ENCODE measurements around the gene RAI14.

DNA sequence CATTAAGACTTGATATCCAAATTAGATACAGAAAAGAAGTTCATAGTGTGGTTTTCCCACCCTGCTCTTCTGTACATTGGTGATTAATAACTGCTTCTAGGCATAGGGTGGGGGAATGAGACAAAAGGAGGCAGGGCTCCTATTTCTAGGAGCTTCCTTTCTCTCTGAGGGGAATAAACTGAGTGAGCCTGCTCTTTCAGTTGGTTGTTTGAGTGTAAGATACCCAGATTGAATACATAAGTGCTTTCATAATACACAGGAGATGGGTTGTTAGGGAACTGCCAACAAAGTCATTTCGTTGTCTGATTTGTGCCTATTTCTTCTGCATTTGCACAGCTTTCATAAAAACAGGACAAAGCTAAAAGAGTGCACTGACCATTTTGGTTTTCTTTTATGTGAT lies 133.9 kb downstream of the RAI14 start:
- TF ChIP-seq, protein P1, sequence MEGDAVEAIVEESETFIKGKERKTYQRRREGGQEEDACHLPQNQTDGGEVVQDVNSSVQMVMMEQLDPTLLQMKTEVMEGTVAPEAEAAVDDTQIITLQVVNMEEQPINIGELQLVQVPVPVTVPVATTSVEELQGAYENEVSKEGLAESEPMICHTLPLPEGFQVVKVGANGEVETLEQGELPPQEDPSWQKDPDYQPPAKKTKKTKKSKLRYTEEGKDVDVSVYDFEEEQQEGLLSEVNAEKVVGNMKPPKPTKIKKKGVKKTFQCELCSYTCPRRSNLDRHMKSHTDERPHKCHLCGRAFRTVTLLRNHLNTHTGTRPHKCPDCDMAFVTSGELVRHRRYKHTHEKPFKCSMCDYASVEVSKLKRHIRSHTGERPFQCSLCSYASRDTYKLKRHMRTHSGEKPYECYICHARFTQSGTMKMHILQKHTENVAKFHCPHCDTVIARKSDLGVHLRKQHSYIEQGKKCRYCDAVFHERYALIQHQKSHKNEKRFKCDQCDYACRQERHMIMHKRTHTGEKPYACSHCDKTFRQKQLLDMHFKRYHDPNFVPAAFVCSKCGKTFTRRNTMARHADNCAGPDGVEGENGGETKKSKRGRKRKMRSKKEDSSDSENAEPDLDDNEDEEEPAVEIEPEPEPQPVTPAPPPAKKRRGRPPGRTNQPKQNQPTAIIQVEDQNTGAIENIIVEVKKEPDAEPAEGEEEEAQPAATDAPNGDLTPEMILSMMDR (IDR thresholded peaks at IDR 0.05; ENCODE audit: insufficient read depth, low read depth, low read length) = no peak
- no peak for TF ChIP-seq EZH2 (IDR thresholded peaks at IDR 0.05; ENCODE audit: insufficient read depth, low read length)

Measured in astrocyte (in vitro differentiated cells and primary cell).